Parathyroid adenoma (tissue), 2 donors: ENCODE results near the gene MACROH2A2.

Experiments used
- H2AFZ ChIP-seq: fragments of 300-600 bp; sonication (generic); one replicate; pipeline ENCODE4 v1.7.0; 2017; ENCODE audit warnings: antibody characterized with exemption, mild to moderate bottlenecking
- H3K27ac ChIP-seq: fragments of 300-600 bp; sonication (generic); one replicate; pipeline ENCODE4 v1.7.0; 2017
- H3K27me3 ChIP-seq: fragments of 300-600 bp; sonication (generic); one replicate; pipeline ENCODE4 v1.7.0; 2017; ENCODE audit warnings: low read length; ENCODE audit not compliant: control insufficient read depth, insufficient read depth
- H3K36me3 ChIP-seq: fragments of 300-600 bp; sonication (generic); one replicate; pipeline ENCODE4 v1.7.0; 2017; ENCODE audit warnings: low read length; ENCODE audit not compliant: control insufficient read depth, insufficient read depth
- H3K4me1 ChIP-seq: fragments of 300-600 bp; sonication (generic); one replicate; pipeline ENCODE4 v1.7.0; 2017; ENCODE audit warnings: control low read depth
- H3K4me2 ChIP-seq: fragments of 300-600 bp; sonication (generic); one replicate; pipeline ENCODE4 v1.7.0; 2017; ENCODE audit warnings: low read length
- H3K4me3 ChIP-seq: fragments of 300-600 bp; sonication (generic); one replicate; pipeline ENCODE4 v1.7.0; 2017; ENCODE audit warnings: low read depth, low read length
- H3K79me2 ChIP-seq: fragments of 300-600 bp; sonication (generic); one replicate; pipeline ENCODE4 v1.7.0; 2017; ENCODE audit warnings: control low read depth
- H3K9ac ChIP-seq: fragments of 300-600 bp; sonication (generic); one replicate; pipeline ENCODE4 v1.7.0; 2017; ENCODE audit warnings: mild to moderate bottlenecking
- H3K9me3 ChIP-seq: fragments of 300-600 bp; sonication (generic); one replicate; pipeline ENCODE4 v1.7.0; 2017; ENCODE audit warnings: low read length; ENCODE audit not compliant: control insufficient read depth
- TF ChIP-seq, protein P1 (sequence below): fragments of 300-600 bp; sonication (generic); IDR thresholded peaks from one replicate; pipeline ENCODE4 v1.7.0; 2017; ENCODE audit warnings: antibody characterized with exemption, mild to moderate bottlenecking
- donor health status: primary hyperparathyroidism.

Gene MACROH2A2

DNA sequence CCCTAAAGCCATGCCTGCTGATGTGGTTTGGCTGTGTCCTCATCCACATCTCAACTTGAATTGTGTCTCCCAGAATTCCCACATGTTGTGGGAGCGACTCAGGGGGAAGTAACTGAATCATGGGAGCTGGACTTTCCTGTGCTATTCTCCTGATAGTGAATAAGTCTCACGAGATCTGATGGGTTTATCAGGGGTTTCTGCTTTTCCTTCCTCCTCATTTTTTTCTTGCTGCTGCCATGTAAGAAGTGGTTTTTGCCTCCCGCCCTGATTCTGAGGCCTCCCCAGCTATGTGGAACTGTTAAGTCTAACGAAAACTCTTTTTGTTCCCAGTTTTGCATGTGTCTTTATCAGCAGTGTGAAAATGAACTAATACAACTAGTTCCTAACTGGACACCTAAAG, 11.8 kb downstream of the MACROH2A2 start:
- TF ChIP-seq, protein P1, sequence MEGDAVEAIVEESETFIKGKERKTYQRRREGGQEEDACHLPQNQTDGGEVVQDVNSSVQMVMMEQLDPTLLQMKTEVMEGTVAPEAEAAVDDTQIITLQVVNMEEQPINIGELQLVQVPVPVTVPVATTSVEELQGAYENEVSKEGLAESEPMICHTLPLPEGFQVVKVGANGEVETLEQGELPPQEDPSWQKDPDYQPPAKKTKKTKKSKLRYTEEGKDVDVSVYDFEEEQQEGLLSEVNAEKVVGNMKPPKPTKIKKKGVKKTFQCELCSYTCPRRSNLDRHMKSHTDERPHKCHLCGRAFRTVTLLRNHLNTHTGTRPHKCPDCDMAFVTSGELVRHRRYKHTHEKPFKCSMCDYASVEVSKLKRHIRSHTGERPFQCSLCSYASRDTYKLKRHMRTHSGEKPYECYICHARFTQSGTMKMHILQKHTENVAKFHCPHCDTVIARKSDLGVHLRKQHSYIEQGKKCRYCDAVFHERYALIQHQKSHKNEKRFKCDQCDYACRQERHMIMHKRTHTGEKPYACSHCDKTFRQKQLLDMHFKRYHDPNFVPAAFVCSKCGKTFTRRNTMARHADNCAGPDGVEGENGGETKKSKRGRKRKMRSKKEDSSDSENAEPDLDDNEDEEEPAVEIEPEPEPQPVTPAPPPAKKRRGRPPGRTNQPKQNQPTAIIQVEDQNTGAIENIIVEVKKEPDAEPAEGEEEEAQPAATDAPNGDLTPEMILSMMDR: no peak
- no peaks in the 10 kb centered on the region for H3K4me1 ChIP-seq

DNA sequence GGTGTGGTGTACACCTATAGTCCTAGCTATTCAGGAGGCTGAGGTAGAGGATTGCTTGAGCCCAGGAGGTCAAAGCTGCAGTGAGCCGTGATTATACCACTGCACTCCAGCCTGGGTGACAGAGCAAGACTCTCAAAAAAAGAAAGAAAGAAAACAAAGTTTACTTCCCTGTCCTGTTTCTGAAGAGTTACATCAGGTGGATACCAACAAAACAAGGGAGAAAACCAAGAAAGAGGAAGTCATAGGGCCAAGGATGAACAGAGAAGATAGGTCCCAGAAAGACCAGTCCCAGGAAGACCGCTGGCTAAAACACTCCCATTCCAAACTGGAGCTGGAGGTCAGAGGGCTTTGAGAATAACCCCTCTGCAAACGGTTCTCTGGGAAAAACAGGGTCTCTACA, 13.5 kb downstream of the MACROH2A2 start:
- H3K79me2 ChIP-seq: peaks cover 5% of the 10 kb centered on the region
- no peak overlapping the region for H3K4me3 ChIP-seq
- no peak overlapping the region for H2AFZ ChIP-seq
- no peak overlapping the region for H3K9ac ChIP-seq
- H3K4me2 ChIP-seq: no peak overlapping the region
- H3K4me1 ChIP-seq: no peaks in the 10 kb centered on the region
- TF ChIP-seq, protein P1: no peak
- no peaks in the 10 kb centered on the region for H3K27me3 ChIP-seq
- no peaks in the 10 kb centered on the region for H3K9me3 ChIP-seq
- H3K36me3 ChIP-seq: no peaks in the 10 kb centered on the region
- no peak overlapping the region for H3K27ac ChIP-seq

More for the DNA sequence above, 11.8 kb downstream of the MACROH2A2 start:
- Histone ChIP-seq H3K27ac (no peak overlapping the region), H3K79me2 (peaks cover 5% of the 10 kb centered on the region), H2AFZ (no peak overlapping the region), H3K4me3 (no peak overlapping the region), H3K4me2 (no peak overlapping the region), H3K36me3 (no peaks in the 10 kb centered on the region), H3K9ac (no peak overlapping the region), H3K27me3 (no peaks in the 10 kb centered on the region), H3K9me3 (no peaks in the 10 kb centered on the region)

DNA sequence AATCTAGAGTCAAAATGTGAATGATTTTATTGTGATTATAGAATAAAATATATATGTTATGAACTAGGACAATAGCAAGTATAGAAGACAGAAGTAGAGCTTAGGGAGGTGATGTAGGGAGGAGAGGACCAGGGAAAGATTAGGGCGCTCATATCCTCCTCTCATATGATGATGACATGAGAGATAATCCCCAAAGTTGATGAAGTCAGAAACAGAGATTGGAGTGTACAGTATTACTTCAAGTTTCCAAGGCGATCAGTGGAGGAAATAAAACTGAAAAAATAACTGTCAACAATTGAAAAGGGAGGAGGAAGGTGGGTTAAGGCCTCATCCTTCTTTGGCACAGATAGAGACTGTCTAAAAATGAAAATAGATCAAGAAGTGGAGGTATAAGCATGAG, 14.9 kb downstream of the MACROH2A2 start:
- peaks cover 3% of the 10 kb centered on the region for H3K79me2 ChIP-seq
- H3K27ac ChIP-seq: no peak overlapping the region
- no peaks in the 10 kb centered on the region for H3K9me3 ChIP-seq
- no peaks in the 10 kb centered on the region for H3K27me3 ChIP-seq
- H3K9ac ChIP-seq: no peak overlapping the region
- no peak overlapping the region for H3K4me3 ChIP-seq
- no peak overlapping the region for H3K4me2 ChIP-seq
- H2AFZ ChIP-seq: no peak overlapping the region
- TF ChIP-seq, protein P1: no peak
- no peaks in the 10 kb centered on the region for H3K36me3 ChIP-seq
- no peaks in the 10 kb centered on the region for H3K4me1 ChIP-seq

DNA sequence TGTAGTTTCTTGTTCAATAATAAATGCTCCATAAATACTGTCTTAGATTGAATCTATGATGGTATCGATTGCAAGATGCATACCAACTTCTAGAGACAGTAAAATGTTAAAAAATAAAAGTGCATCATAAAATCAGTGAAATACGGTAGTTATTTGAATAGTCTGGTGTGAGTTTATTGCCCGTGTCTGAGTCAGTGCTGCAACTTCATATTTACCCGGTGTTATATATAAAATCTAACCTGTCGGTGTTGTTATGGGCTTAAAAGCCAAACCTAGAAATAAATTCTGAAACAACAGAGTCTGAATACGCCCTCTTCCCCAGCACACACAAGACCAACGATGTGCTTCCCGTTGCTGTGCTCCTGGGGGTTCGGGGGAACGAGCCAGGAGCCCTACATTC, 16.3 kb downstream of the MACROH2A2 start:
- H3K4me3 ChIP-seq: no peak overlapping the region
- no peaks in the 10 kb centered on the region for H3K27me3 ChIP-seq
- H3K36me3 ChIP-seq: no peaks in the 10 kb centered on the region
- H3K4me1 ChIP-seq: no peaks in the 10 kb centered on the region
- peaks cover 3% of the 10 kb centered on the region for H3K79me2 ChIP-seq
- no peak overlapping the region for H3K9ac ChIP-seq
- no peak overlapping the region for H2AFZ ChIP-seq
- no peaks in the 10 kb centered on the region for H3K9me3 ChIP-seq
- TF ChIP-seq, protein P1: no peak
- H3K4me2 ChIP-seq: no peak overlapping the region
- H3K27ac ChIP-seq: no peak overlapping the region

DNA sequence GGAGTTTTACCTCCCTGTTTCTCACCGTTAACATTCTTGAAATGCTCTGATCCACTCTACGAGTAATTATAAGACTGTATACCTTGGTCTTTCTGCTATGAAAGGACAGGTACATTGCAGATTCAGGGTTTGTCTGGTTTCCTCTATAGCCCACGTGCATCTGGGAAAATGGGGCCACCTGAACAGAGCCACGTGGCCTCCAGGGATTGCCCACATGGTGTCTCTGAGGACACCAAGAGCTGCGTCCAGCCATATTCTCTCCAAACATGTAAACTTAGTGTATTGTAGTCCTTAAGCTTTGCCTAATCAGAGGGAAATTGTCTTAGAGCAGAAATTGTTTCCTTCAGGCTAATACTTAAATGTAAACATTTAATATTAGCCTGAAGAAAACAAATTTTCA, 16.7 kb downstream of the MACROH2A2 start:
- no peaks in the 10 kb centered on the region for H3K4me1 ChIP-seq
- H3K36me3 ChIP-seq: no peaks in the 10 kb centered on the region
- H3K27me3 ChIP-seq: no peaks in the 10 kb centered on the region
- H3K9me3 ChIP-seq: no peaks in the 10 kb centered on the region
- no peak overlapping the region for H3K27ac ChIP-seq
- TF ChIP-seq, protein P1: no peak
- peaks cover 3% of the 10 kb centered on the region for H3K79me2 ChIP-seq
- H3K4me3 ChIP-seq: no peak overlapping the region
- no peak overlapping the region for H2AFZ ChIP-seq
- no peak overlapping the region for H3K4me2 ChIP-seq
- H3K9ac ChIP-seq: no peak overlapping the region
